ENCODE results near the gene MAGI3.
A peak's percentile ranks its signal among the peaks of the same experiment; 100 is the strongest.
"Not testable (repeated sequence)": the region's sequence is repeated elsewhere in the genome, so short reads cannot be mapped to it uniquely, and the experiment has no call there.

MAGI3 gene

GRCh38 chr1:113438505-113439276 is 48.4 kb downstream of the MAGI3 start:
- no peak for DNase-seq (ENCODE audit: low read depth, low spot score)
- H3K27ac ChIP-seq, result no peak overlapping the region

- no peak for DNase-seq (ENCODE audit: low read depth, low spot score)
- H3K27ac ChIP-seq, result no peak overlapping the region
Measured at GRCh38 chr1:113439277-113439670, 49.0 kb downstream of the MAGI3 start.

- H3K27ac ChIP-seq, result no peak overlapping the region
- DNase-seq (ENCODE audit: low read depth, low spot score), result no peak
Measured at GRCh38 chr1:113442131-113442530, 51.8 kb downstream of the MAGI3 start.

- DNase-seq (ENCODE audit: low read depth, low spot score), result no peak
- no peak overlapping the region for H3K27ac ChIP-seq
Measured at GRCh38 chr1:113444857-113445256, 54.5 kb downstream of the MAGI3 start.

- DNase-seq (ENCODE audit: low read depth, low spot score), result no peak
- H3K27ac ChIP-seq, result no peak overlapping the region
Measured at GRCh38 chr1:113451710-113452109, 61.4 kb downstream of the MAGI3 start.

- DNase-seq (ENCODE audit: low read depth, low spot score), result peak; percentile 3
- no peak overlapping the region for H3K27ac ChIP-seq
Measured at GRCh38 chr1:113452921-113453770, 62.8 kb downstream of the MAGI3 start.

- DNase-seq (ENCODE audit: low read depth, low spot score), result no peak
- no peak overlapping the region for H3K27ac ChIP-seq
Measured at GRCh38 chr1:113453771-113454083, 63.4 kb downstream of the MAGI3 start.

- no peak for DNase-seq (ENCODE audit: low read depth, low spot score)
- no peak overlapping the region for H3K27ac ChIP-seq
Measured at GRCh38 chr1:113455374-113455773, 65.1 kb downstream of the MAGI3 start.

- H3K27ac ChIP-seq, result peak overlapping the region; percentile 65
- peak; percentile 81 for DNase-seq (ENCODE audit: low read depth, low spot score)
Measured at GRCh38 chr1:113456967-113457366, 66.7 kb downstream of the MAGI3 start.

GRCh38 chr1:113459279-113459678 is 69.0 kb downstream of the MAGI3 start:
- H3K27ac ChIP-seq, result no peak overlapping the region
- no peak for DNase-seq (ENCODE audit: low read depth, low spot score)

- H3K27ac ChIP-seq, result no peak overlapping the region
- no peak for DNase-seq (ENCODE audit: low read depth, low spot score)
Measured at GRCh38 chr1:113467991-113468390, 77.7 kb downstream of the MAGI3 start.

- H3K27ac ChIP-seq; DNase-seq (ENCODE audit: low read depth, low spot score): not testable (repeated sequence)
Measured at GRCh38 chr1:113478427-113479195, 88.3 kb downstream of the MAGI3 start.

GRCh38 chr1:113479713-113480676 is 89.7 kb downstream of the MAGI3 start:
- no peak for DNase-seq (ENCODE audit: low read depth, low spot score)
- no peak overlapping the region for H3K27ac ChIP-seq

- DNase-seq (ENCODE audit: low read depth, low spot score); H3K27ac ChIP-seq: not testable (repeated sequence)
Measured at GRCh38 chr1:113485131-113485530, 94.8 kb downstream of the MAGI3 start.

- no peak for DNase-seq (ENCODE audit: low read depth, low spot score)
- no peak overlapping the region for H3K27ac ChIP-seq
Measured at GRCh38 chr1:113488576-113489177, 98.4 kb downstream of the MAGI3 start.

- no peak for DNase-seq (ENCODE audit: low read depth, low spot score)
- no peak overlapping the region for H3K27ac ChIP-seq
Measured at GRCh38 chr1:113490384-113490783, 100.1 kb downstream of the MAGI3 start.

GRCh38 chr1:113493533-113493932 is 103.2 kb downstream of the MAGI3 start:
- no peak overlapping the region for H3K27ac ChIP-seq
- DNase-seq (ENCODE audit: low read depth, low spot score), result no peak

- H3K27ac ChIP-seq, result no peak overlapping the region
- no peak for DNase-seq (ENCODE audit: low read depth, low spot score)
Measured at GRCh38 chr1:113505357-113505756, 115.0 kb downstream of the MAGI3 start.

- DNase-seq (ENCODE audit: low read depth, low spot score), result no peak
Measured at GRCh38 chr1:113507552-113508214, 117.4 kb downstream of the MAGI3 start.

More at GRCh38 chr1:113507552-113508214, 117.4 kb downstream of the MAGI3 start:
- no peak overlapping the region for H3K27ac ChIP-seq

All from epithelial cell of prostate (primary cell).